Measurements from ENCODE around the gene OR51L1.

OR51L1 gene

GRCh38 chr11:4979036-4979435, 15.6 kb upstream of the OR51L1 start:
- in situ Hi-C loops (cut with MboI; ENCODE audit: low pct_unique_long_range_greater_than_20kb, low sequenced_read_pairs, unreplicated experiment) = loop anchor here (25.0 kb wide), 1 partner anchor 342 kb away; the partner anchor contains the start of genes OR51D1 and OR51E1
- TF ChIP-seq CTCF (IDR thresholded peaks at IDR 0.05; ENCODE audit: extremely low read depth, insufficient read depth, missing control alignments) = no peak

GRCh38 chr11:4982678-4983077, 12.0 kb upstream of the OR51L1 start:
- TF ChIP-seq CTCF (IDR thresholded peaks at IDR 0.05; ENCODE audit: extremely low read depth, insufficient read depth, missing control alignments) = no peak
- in situ Hi-C loops (cut with MboI; ENCODE audit: low pct_unique_long_range_greater_than_20kb, low sequenced_read_pairs, unreplicated experiment) = loop anchor here (25.0 kb wide), 1 partner anchor 345 kb away; the partner anchor contains the start of genes OR51D1 and OR51E1

More at GRCh38 chr11:4979036-4979435, 15.6 kb upstream of the OR51L1 start:
- no peak for DNase-seq (ENCODE audit: low spot score)

GRCh38 chr11:4983841-4984240, 10.8 kb upstream of the OR51L1 start:
- no peak for TF ChIP-seq CTCF (IDR thresholded peaks at IDR 0.05; ENCODE audit: extremely low read depth, insufficient read depth, missing control alignments)
- in situ Hi-C loops (cut with MboI; ENCODE audit: low pct_unique_long_range_greater_than_20kb, low sequenced_read_pairs, unreplicated experiment) = loop anchor here (25.0 kb wide), 1 partner anchor 347 kb away; the partner anchor contains the start of genes OR51D1 and OR51E1
- no peak for DNase-seq (ENCODE audit: low spot score)

More at GRCh38 chr11:4982678-4983077, 12.0 kb upstream of the OR51L1 start:
- no peak for DNase-seq (ENCODE audit: low spot score)

GRCh38 chr11:4991060-4991459, 3.6 kb upstream of the OR51L1 start:
- no peak for DNase-seq (ENCODE audit: low spot score)
- in situ Hi-C loops (cut with MboI; ENCODE audit: low pct_unique_long_range_greater_than_20kb, low sequenced_read_pairs, unreplicated experiment) = loop anchor here (25.0 kb wide), 1 partner anchor 354 kb away; the partner anchor contains the start of genes OR51D1 and OR51E1
- peak; percentile 26 for TF ChIP-seq CTCF (IDR thresholded peaks at IDR 0.05; ENCODE audit: extremely low read depth, insufficient read depth, missing control alignments)

- DNase-seq (ENCODE audit: low spot score) = peak; percentile 15
- TF ChIP-seq CTCF (IDR thresholded peaks at IDR 0.05; ENCODE audit: extremely low read depth, insufficient read depth, missing control alignments) = peak; percentile 60
- in situ Hi-C loops (cut with MboI; ENCODE audit: low pct_unique_long_range_greater_than_20kb, low sequenced_read_pairs, unreplicated experiment) = no loop called here
These were observed 10.0 kb downstream of the OR51L1 start for GRCh38 chr11:5004424-5005274.

DNA sequence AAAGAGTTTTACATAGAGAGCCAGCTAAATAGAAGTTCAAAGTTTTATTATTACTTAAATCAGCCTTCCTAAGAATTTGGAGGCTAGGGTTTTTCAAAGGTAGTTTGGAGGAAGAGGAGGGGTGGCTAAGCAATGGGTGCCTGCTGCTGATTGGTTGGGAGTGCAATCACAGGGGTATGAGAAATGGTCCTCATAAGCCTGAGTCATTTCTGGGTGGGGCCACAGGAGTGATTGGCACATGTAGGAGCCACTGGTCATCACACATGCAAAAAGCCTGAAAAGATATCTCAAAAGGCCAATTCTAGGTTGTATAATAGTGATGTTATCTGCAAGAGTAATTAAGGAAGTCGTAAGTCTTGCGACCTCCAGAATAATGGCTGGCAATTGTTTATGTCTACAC, 12.9 kb downstream of the OR51L1 start:
- in situ Hi-C loops (cut with MboI; ENCODE audit: low pct_unique_long_range_greater_than_20kb, low sequenced_read_pairs, unreplicated experiment) = no loop called here
- TF ChIP-seq CTCF (IDR thresholded peaks at IDR 0.05; ENCODE audit: extremely low read depth, insufficient read depth, missing control alignments) = no peak
- no peak for DNase-seq (ENCODE audit: low spot score)

Measured in GM13977 (cell line).